SJSA1 (cell line): ENCODE measurements around the gene FAM181A. TPM values are rescaled to one million over a fixed set of nuclear protein-coding genes. Genes with fewer than 3 reads are reported as not detected.

Experiments used
- DNase-seq, 2 experiments: peaks; one replicate each; pipeline ENCODE4 v3.0.0-alpha.2; 2015 to 2020; ENCODE audit warnings: low spot score in 2 of 2, low read depth in 1 of 2
- H3K27ac ChIP-seq: fragments of 250-450 bp; sonication (Bioruptor Pico); 2 replicates; pipeline ENCODE4 v1.5.1; 2020; ENCODE audit warnings: mild to moderate bottlenecking, moderate library complexity
- H3K27me3 ChIP-seq: fragments of 250-450 bp; sonication (Bioruptor Pico); replicated peaks from 2 replicates; pipeline ENCODE4 v1.5.1; 2020; ENCODE audit warnings: mild to moderate bottlenecking, moderate library complexity
- H3K36me3 ChIP-seq: fragments of 250-450 bp; sonication (Bioruptor Pico); 2 replicates; pipeline ENCODE4 v1.5.1; 2020; ENCODE audit warnings: mild to moderate bottlenecking
- H3K4me1 ChIP-seq: fragments of 250-450 bp; sonication (Bioruptor Pico); replicated peaks from 2 replicates; pipeline ENCODE4 v1.6.1; 2021; ENCODE audit warnings: mild to moderate bottlenecking
- H3K4me3 ChIP-seq: fragments of 250-450 bp; sonication (Bioruptor Pico); 2 replicates; pipeline ENCODE4 v1.5.1; 2020; ENCODE audit warnings: mild to moderate bottlenecking
- H3K9me3 ChIP-seq: fragments of 250-450 bp; sonication (Bioruptor Pico); replicated peaks from 2 replicates; pipeline ENCODE4 v1.5.1; 2020; ENCODE audit warnings: mild to moderate bottlenecking
- total RNA-seq: library from RNA; depleted of rRNA; stranded (reverse); fragments of >200 nt; shearing (Covaris generic); gene quantifications from 2 replicates; pipeline ENCODE4 v1.2.3, GENCODE V29; 2014

Gene FAM181A
- total RNA-seq, 1 experiment from 2014 or later, result not detected

GRCh38 chr14:93954516-93954830 is 27.3 kb downstream of the FAM181A start:
- Histone ChIP-seq H3K9me3 (no peaks in the 10 kb centered on the region), H3K4me3 (no peak overlapping the region), H3K27ac (no peak overlapping the region), H3K36me3 (no peaks in the 10 kb centered on the region; the same call in 1 of the 2 replicates), H3K27me3 (no peaks in the 10 kb centered on the region), H3K4me1 (peaks cover 19% of the 10 kb centered on the region)
- no peak for DNase-seq

GRCh38 chr14:93954900-93955849 is 28.0 kb downstream of the FAM181A start:
- H3K9me3 ChIP-seq, result no peaks in the 10 kb centered on the region
- DNase-seq, result no peak
- peaks cover 26% of the 10 kb centered on the region for H3K4me1 ChIP-seq
- H3K27ac ChIP-seq, result no peak overlapping the region
- no peaks in the 10 kb centered on the region for H3K27me3 ChIP-seq
- H3K4me3 ChIP-seq, result no peak overlapping the region
- no peaks in the 10 kb centered on the region; the same call in 1 of the 2 replicates for H3K36me3 ChIP-seq

GRCh38 chr14:93955850-93956481 is 28.8 kb downstream of the FAM181A start:
- Histone ChIP-seq H3K9me3 (no peaks in the 10 kb centered on the region), H3K36me3 (no peaks in the 10 kb centered on the region; the same call in 1 of the 2 replicates), H3K27ac (no peak overlapping the region), H3K4me3 (no peak overlapping the region), H3K27me3 (no peaks in the 10 kb centered on the region), H3K4me1 (peaks cover 30% of the 10 kb centered on the region)
- DNase-seq, result no peak

- Histone ChIP-seq H3K36me3 (no peaks in the 10 kb centered on the region; the same call in 1 of the 2 replicates), H3K4me3 (no peak overlapping the region), H3K4me1 (peaks cover 30% of the 10 kb centered on the region), H3K27me3 (no peaks in the 10 kb centered on the region), H3K9me3 (no peaks in the 10 kb centered on the region), H3K27ac (no peak overlapping the region)
- no peak for DNase-seq
Observed at GRCh38 chr14:93956514-93957332, 29.6 kb downstream of the FAM181A start.

GRCh38 chr14:93957333-93957710 is 30.2 kb downstream of the FAM181A start:
- no peak overlapping the region for H3K27ac ChIP-seq
- DNase-seq, result no peak
- peaks cover 30% of the 10 kb centered on the region for H3K4me1 ChIP-seq
- H3K4me3 ChIP-seq, result no peak overlapping the region
- H3K27me3 ChIP-seq, result no peaks in the 10 kb centered on the region
- no peaks in the 10 kb centered on the region for H3K9me3 ChIP-seq
- H3K36me3 ChIP-seq, result no peaks in the 10 kb centered on the region; the same call in 1 of the 2 replicates

- no peaks in the 10 kb centered on the region for H3K9me3 ChIP-seq
- no peak overlapping the region for H3K4me3 ChIP-seq
- no peaks in the 10 kb centered on the region for H3K27me3 ChIP-seq
- H3K4me1 ChIP-seq, result peaks cover 34% of the 10 kb centered on the region
- no peak for DNase-seq
- H3K27ac ChIP-seq, result no peak overlapping the region
- no peaks in the 10 kb centered on the region; the same call in 1 of the 2 replicates for H3K36me3 ChIP-seq
Observed at GRCh38 chr14:93957751-93958566, 30.8 kb downstream of the FAM181A start.

- Histone ChIP-seq H3K27me3 (no peaks in the 10 kb centered on the region), H3K27ac (peak overlapping the region; percentile 87), H3K9me3 (no peaks in the 10 kb centered on the region), H3K4me3 (no peak overlapping the region), H3K36me3 (peaks cover 4% of the 10 kb centered on the region; the same call in 1 of the 2 replicates), H3K4me1 (peaks cover 38% of the 10 kb centered on the region)
- DNase-seq, result no peak
Observed at GRCh38 chr14:93958567-93959238, 31.6 kb downstream of the FAM181A start.

GRCh38 chr14:93959239-93960107 is 32.3 kb downstream of the FAM181A start:
- Histone ChIP-seq H3K36me3 (peaks cover 8% of the 10 kb centered on the region), H3K9me3 (no peaks in the 10 kb centered on the region), H3K27me3 (no peaks in the 10 kb centered on the region), H3K4me3 (no peak overlapping the region), H3K27ac (peak overlapping the region; percentile 87), H3K4me1 (peaks cover 38% of the 10 kb centered on the region)
- peak; percentile 96 to 97 for DNase-seq

GRCh38 chr14:93960108-93960475 is 32.9 kb downstream of the FAM181A start:
- peaks cover 44% of the 10 kb centered on the region for H3K4me1 ChIP-seq
- H3K27ac ChIP-seq, result peak overlapping the region; percentile 87
- no peak for DNase-seq

GRCh38 chr14:93960774-93961438 is 33.8 kb downstream of the FAM181A start:
- Histone ChIP-seq H3K27me3 (no peaks in the 10 kb centered on the region), H3K27ac (peak overlapping the region; percentile 87; the same call in 1 of the 2 replicates), H3K9me3 (no peaks in the 10 kb centered on the region), H3K36me3 (peaks cover 8% of the 10 kb centered on the region), H3K4me3 (no peak overlapping the region), H3K4me1 (peaks cover 52% of the 10 kb centered on the region)
- DNase-seq, result no peak

More at GRCh38 chr14:93960108-93960475, 32.9 kb downstream of the FAM181A start:
- Histone ChIP-seq H3K36me3 (peaks cover 8% of the 10 kb centered on the region), H3K27me3 (no peaks in the 10 kb centered on the region), H3K4me3 (no peak overlapping the region), H3K9me3 (no peaks in the 10 kb centered on the region)

GRCh38 chr14:93961620-93962019 is 34.5 kb downstream of the FAM181A start:
- no peak for DNase-seq
- H3K27me3 ChIP-seq, result no peaks in the 10 kb centered on the region
- H3K9me3 ChIP-seq, result no peaks in the 10 kb centered on the region
- no peak overlapping the region for H3K4me3 ChIP-seq
- peaks cover 59% of the 10 kb centered on the region for H3K4me1 ChIP-seq
- H3K36me3 ChIP-seq, result peaks cover 8% of the 10 kb centered on the region
- no peak overlapping the region for H3K27ac ChIP-seq
